ENCODE results near the gene SHANK1.

GRCh38 chr19:50696094-50696483 lies 23.5 kb downstream of the SHANK1 start:
- TF ChIP-seq CTCF (IDR thresholded peaks at IDR 0.05), result no peak
- no peak for TF ChIP-seq POLR2AphosphoS5 (IDR thresholded peaks at IDR 0.05)
